PC-3 (cell line): ENCODE results near the gene PLPP3. TPM values are rescaled to one million over a fixed set of nuclear protein-coding genes. Genes with fewer than 3 reads are reported as not detected.

ENCODE experiments used
- ATAC-seq: fragments of 200-7000 bp; cut with Tn5 transposase; 2 replicates; pipeline ENCODE4 v1.9.1; 2020; ENCODE audit warnings: mild to moderate bottlenecking, moderate library complexity
- BruUV-seq: library from RNA; stranded (reverse); fragments of 400-500 nt; replicated peaks from 2 replicates; lab custom pipeline; 2021; lab: Mats Ljungman, UMichigan
- CTCF ChIA-PET: fragments of 300-600 bp; sonication (Branson Sonifier 250); formaldehyde crosslinking; loops from one replicate; lab custom pipeline; 2022; ENCODE audit warnings: antibody characterized with exemption; lab: Charles Lee
- POLR2A ChIA-PET: fragments of 300-600 bp; sonication (Branson Sonifier 250); formaldehyde crosslinking; loops from one replicate; lab custom pipeline; 2022; ENCODE audit warnings: antibody characterized with exemption; ENCODE audit not compliant: unreplicated experiment; lab: Charles Lee
- DNase-seq: peaks from one replicate; pipeline ENCODE4 v3.0.0-alpha.2; 2015
- H2AFZ ChIP-seq: fragments of 300-600 bp; sonication (generic); 2 replicates; pipeline ENCODE4 v1.6.0; 2016; ENCODE audit warnings: antibody characterized with exemption, low read length
- H3F3A ChIP-seq: fragments of 300-600 bp; sonication (generic); one replicate; pipeline ENCODE4 v1.6.0; 2017; ENCODE audit warnings: antibody characterized with exemption, low read length, control low read depth, mild to moderate bottlenecking; ENCODE audit not compliant: unreplicated experiment
- H3K27ac ChIP-seq: fragments of 300-600 bp; sonication (generic); 2 replicates; pipeline ENCODE4 v1.5.1; 2016; ENCODE audit warnings: mild to moderate bottlenecking, low read length
- H3K27me3 ChIP-seq: fragments of 300-600 bp; sonication (generic); 2 replicates; pipeline ENCODE4 v1.6.1; 2016; ENCODE audit warnings: low read length, mixed read lengths
- H3K36me3 ChIP-seq: fragments of 300-600 bp; sonication (generic); 2 replicates; pipeline ENCODE4 v1.6.1; 2016; ENCODE audit warnings: low read depth, mixed run types, low read length, mixed read lengths
- H3K4me1 ChIP-seq: fragments of 300-600 bp; sonication (generic); 2 replicates; pipeline ENCODE4 v1.5.1; 2016; ENCODE audit warnings: low read length; ENCODE audit not compliant: insufficient read depth
- H3K4me2 ChIP-seq: fragments of 300-600 bp; sonication (generic); 2 replicates; pipeline ENCODE4 v1.6.0; 2016; ENCODE audit warnings: low read length
- H3K4me3 ChIP-seq: fragments of 300-600 bp; sonication (generic); 2 replicates; pipeline ENCODE4 v1.5.1; 2016; ENCODE audit warnings: mild to moderate bottlenecking, low read length, mixed read lengths
- H3K79me2 ChIP-seq: fragments of 300-600 bp; sonication (generic); 2 replicates; pipeline ENCODE4 v1.6.1; 2017; ENCODE audit warnings: low read length, mixed read lengths
- H3K9ac ChIP-seq: fragments of 300-600 bp; sonication (generic); 2 replicates; pipeline ENCODE4 v1.6.0; 2016; ENCODE audit warnings: mild to moderate bottlenecking, low read length
- H3K9me2 ChIP-seq: fragments of 300-600 bp; sonication (generic); replicated peaks from 2 replicates; pipeline ENCODE4 v1.6.1; 2016; ENCODE audit warnings: mixed run types, low read length, mixed read lengths
- H3K9me3 ChIP-seq: fragments of 300-600 bp; sonication (generic); 2 replicates; pipeline ENCODE4 v1.6.1; 2016; ENCODE audit warnings: low read length, mixed read lengths
- H4K20me1 ChIP-seq: fragments of 300-600 bp; sonication (generic); 2 replicates; pipeline ENCODE4 v1.6.1; 2016; ENCODE audit warnings: low read length, mixed read lengths
- EZH2 ChIP-seq: fragments of 300-600 bp; sonication (generic); IDR thresholded peaks from one replicate; pipeline ENCODE4 v1.6.1; 2017; ENCODE audit warnings: antibody characterized with exemption, mild to moderate bottlenecking, low read length; ENCODE audit not compliant: unreplicated experiment
- EZH2phosphoT487 ChIP-seq: fragments of 300-600 bp; sonication (generic); IDR thresholded peaks from 2 replicates; pipeline ENCODE4 v1.6.1; 2018; ENCODE audit warnings: mild to moderate bottlenecking, antibody characterized with exemption, low read length, borderline replicate concordance
- intact Hi-C: fragments of 100-400 bp; cut with micrococcal nuclease; formaldehyde crosslinking; loops from 2 replicates; pipeline ENCODE4 v1.9.0; 2023
- total RNA-seq: library from RNA; depleted of rRNA; stranded (reverse); fragments of >200 nt; gene quantifications from 2 replicates; pipeline ENCODE4 v1.2.3, GENCODE V29; 2014
- TF ChIP-seq, protein P1 (sequence below): fragments of 300-600 bp; sonication (generic); conservative IDR thresholded peaks from 2 replicates; pipeline ENCODE4 v1.5.1; 2017; ENCODE audit warnings: antibody characterized with exemption, low read depth, mild to moderate bottlenecking, low read length

PLPP3 gene
- total RNA-seq, 1 experiment from 2014 or later, result 41.0 TPM

DNA sequence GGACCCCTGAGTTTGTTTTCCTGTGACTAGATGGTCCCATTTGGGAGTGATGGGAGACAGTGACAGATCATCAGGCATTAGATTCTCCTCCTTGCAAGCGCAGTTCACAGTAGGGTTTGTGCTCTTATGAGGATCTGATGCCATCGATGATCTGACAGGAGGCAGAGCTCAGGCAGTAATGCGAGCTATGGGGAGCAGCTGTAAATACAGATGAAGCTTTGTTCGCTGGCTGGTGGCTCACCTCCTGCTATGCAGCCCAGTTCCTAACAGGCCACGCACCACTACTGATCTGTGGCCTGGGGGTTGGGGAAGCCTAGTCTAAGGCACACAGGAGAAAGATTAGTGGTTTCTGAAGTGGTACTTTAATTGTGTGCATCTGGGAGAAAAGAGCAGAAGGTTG lies 7.1 kb upstream of the PLPP3 start:
- H3K9me3 ChIP-seq, result no peaks in the 10 kb centered on the region
- TF ChIP-seq, protein P1, sequence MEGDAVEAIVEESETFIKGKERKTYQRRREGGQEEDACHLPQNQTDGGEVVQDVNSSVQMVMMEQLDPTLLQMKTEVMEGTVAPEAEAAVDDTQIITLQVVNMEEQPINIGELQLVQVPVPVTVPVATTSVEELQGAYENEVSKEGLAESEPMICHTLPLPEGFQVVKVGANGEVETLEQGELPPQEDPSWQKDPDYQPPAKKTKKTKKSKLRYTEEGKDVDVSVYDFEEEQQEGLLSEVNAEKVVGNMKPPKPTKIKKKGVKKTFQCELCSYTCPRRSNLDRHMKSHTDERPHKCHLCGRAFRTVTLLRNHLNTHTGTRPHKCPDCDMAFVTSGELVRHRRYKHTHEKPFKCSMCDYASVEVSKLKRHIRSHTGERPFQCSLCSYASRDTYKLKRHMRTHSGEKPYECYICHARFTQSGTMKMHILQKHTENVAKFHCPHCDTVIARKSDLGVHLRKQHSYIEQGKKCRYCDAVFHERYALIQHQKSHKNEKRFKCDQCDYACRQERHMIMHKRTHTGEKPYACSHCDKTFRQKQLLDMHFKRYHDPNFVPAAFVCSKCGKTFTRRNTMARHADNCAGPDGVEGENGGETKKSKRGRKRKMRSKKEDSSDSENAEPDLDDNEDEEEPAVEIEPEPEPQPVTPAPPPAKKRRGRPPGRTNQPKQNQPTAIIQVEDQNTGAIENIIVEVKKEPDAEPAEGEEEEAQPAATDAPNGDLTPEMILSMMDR, result no peak
- H3K36me3 ChIP-seq, result no peaks in the 10 kb centered on the region
- H3K79me2 ChIP-seq, result no peaks in the 10 kb centered on the region
- H3K4me2 ChIP-seq, result no peak overlapping the region
- no peak overlapping the region for H2AFZ ChIP-seq
- no peak overlapping the region for H3K4me3 ChIP-seq
- H4K20me1 ChIP-seq, result no peaks in the 10 kb centered on the region
- no peaks in the 10 kb centered on the region for H3F3A ChIP-seq
- ATAC-seq (no peak), DNase-seq (no peak)
- no peaks in the 10 kb centered on the region for H3K9me2 ChIP-seq
- H3K27me3 ChIP-seq, result no peaks in the 10 kb centered on the region
- H3K27ac ChIP-seq, result no peak overlapping the region
- BruUV-seq, result no TSS peak
- intact Hi-C loops, result loop anchor here (5.0 to 10.0 kb wide), 4 partner anchors 41 to 1002 kb away; partner anchors contain the start of gene PRKAA2
- peaks cover 7% of the 10 kb centered on the region; the same call in 1 of the 2 replicates for H3K4me1 ChIP-seq
- ChIA-PET CTCF (no interaction called here), POLR2A (no interaction called here)
- H3K9ac ChIP-seq, result no peak overlapping the region

DNA sequence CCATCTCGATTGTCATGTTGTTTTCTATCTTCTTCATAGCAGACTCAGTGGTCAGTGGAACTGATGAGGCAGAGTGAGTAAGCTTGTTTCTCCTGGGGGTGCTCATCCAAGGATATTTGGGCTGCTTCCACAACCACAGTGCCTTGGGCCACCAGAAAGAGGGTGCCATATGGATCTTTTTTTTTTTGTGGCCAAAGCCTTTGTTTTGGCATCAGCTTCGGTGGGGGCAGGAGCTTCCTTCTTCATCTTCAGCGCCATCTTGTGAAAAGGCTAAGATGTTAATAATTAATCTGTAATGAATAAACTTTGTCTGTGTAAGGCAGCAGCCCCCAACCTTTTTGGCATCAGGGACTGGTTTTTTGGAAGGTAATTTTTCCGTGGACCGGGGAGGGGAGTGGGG lies 6.6 kb upstream of the PLPP3 start:
- H3K27ac ChIP-seq, result no peak overlapping the region
- H3K9me3 ChIP-seq, result no peaks in the 10 kb centered on the region
- H3K4me3 ChIP-seq, result no peak overlapping the region
- H3K27me3 ChIP-seq, result no peaks in the 10 kb centered on the region
- H3K36me3 ChIP-seq, result no peaks in the 10 kb centered on the region
- peaks cover 7% of the 10 kb centered on the region; the same call in 1 of the 2 replicates for H3K4me1 ChIP-seq
- no peak overlapping the region for H2AFZ ChIP-seq
- no peak for DNase-seq
- no peak overlapping the region for H3K9ac ChIP-seq
- ChIA-PET CTCF (interaction anchor here (0.7 kb wide), 1 partner anchor 31 kb away, joined by 4 read pairs; no protein-coding TSS in a partner anchor), POLR2A (no interaction called here)
- H3K9me2 ChIP-seq, result no peaks in the 10 kb centered on the region
- intact Hi-C loops, result loop anchor here (1.0 to 10.0 kb wide), 10 partner anchors 41 to 1445 kb away; partner anchors contain the start of gene PRKAA2
- no TSS peak for BruUV-seq
- H3F3A ChIP-seq, result no peaks in the 10 kb centered on the region
- H3K4me2 ChIP-seq, result no peak overlapping the region
- TF ChIP-seq EZH2phosphoT487 (no peak), EZH2 (no peak)
- TF ChIP-seq, protein P1, result 0 out of 2 replicates have a peak, but pooled peaks have one; percentile 18
- no peaks in the 10 kb centered on the region for H3K79me2 ChIP-seq
- H4K20me1 ChIP-seq, result no peaks in the 10 kb centered on the region
- ATAC-seq, result no peak

DNA sequence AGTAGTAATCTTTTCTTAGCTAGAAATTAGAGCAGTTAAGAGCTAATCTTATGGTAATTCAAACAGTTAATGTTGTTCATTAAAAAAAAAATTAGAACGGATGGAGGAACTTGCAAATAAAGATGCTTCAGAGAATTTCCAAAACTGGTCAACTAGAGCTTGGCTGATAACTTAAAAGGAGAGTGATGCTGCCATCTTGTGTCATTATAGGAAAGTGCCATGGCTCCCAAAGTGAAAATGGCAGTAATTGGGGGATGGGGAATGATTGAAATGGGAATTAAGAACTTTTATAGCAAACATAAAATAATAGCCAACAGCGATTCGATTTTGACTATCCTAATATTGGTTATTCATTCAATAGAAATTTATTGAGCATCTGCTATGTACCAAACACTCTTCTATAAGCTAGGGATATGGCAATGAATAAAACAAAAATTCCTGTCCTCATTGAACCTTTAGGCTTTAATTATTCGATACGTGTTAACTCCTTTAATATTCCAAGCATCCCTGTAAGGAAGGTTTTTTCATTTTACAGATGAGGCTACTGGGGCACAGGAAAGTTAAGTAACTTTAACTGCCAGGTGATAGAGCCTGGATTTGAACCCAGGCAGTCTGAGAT lies 5.7 kb upstream of the PLPP3 start:
- Histone ChIP-seq H3K4me2 (no peak overlapping the region), H3K27me3 (no peaks in the 10 kb centered on the region), H3K4me3 (no peak overlapping the region), H3K9me3 (no peaks in the 10 kb centered on the region), H3K36me3 (no peaks in the 10 kb centered on the region), H4K20me1 (no peaks in the 10 kb centered on the region), H3K9me2 (no peaks in the 10 kb centered on the region), H3F3A (no peaks in the 10 kb centered on the region), H3K27ac (no peak overlapping the region), H3K9ac (no peak overlapping the region), H3K79me2 (no peaks in the 10 kb centered on the region), H3K4me1 (peaks cover 5% of the 10 kb centered on the region; the same call in 1 of the 2 replicates), H2AFZ (no peak overlapping the region)
- peak; percentile 78 for DNase-seq
- intact Hi-C loops, result loop anchor here (1.0 to 10.0 kb wide), 10 partner anchors 42 to 1444 kb away; partner anchors contain the start of gene PRKAA2
- peak; percentile 61 for ATAC-seq
- POLR2A ChIA-PET, result interaction anchor here (0.7 kb wide), 1 partner anchor 1477 kb away, joined by 6 read pairs; no protein-coding TSS in a partner anchor
- no TSS peak for BruUV-seq
- CTCF ChIA-PET, result interaction anchor here (0.6 to 0.8 kb wide), 7 partner anchors 13 to 1640 kb away, joined by 3 to 4 read pairs (median 3); no protein-coding TSS in a partner anchor
- no peak for TF ChIP-seq EZH2phosphoT487
- TF ChIP-seq, protein P1, result peak; percentile 90
